ENCODE results near the gene JAM3.

GRCh38 chr11:134140961-134141490, 72.2 kb downstream of the JAM3 start:
- TF ChIP-seq CTCF (IDR thresholded peaks at IDR 0.05) (no peak), SIN3A (IDR thresholded peaks at IDR 0.05; ENCODE audit: borderline replicate concordance, insufficient read depth, low read depth, low read length) (no peak), REST (IDR thresholded peaks at IDR 0.05; ENCODE audit: insufficient read depth in 1 of 2, low read depth in 2 of 2, low read length in 1 of 2) (no peak), POLR2AphosphoS5 (IDR thresholded peaks at IDR 0.05; ENCODE audit: low read depth, low read length) (no peak), TCF7L2 (IDR thresholded peaks at IDR 0.05; ENCODE audit: low read depth, low read length) (no peak)
